ENCODE measurements around the gene MBD2.

DNA sequence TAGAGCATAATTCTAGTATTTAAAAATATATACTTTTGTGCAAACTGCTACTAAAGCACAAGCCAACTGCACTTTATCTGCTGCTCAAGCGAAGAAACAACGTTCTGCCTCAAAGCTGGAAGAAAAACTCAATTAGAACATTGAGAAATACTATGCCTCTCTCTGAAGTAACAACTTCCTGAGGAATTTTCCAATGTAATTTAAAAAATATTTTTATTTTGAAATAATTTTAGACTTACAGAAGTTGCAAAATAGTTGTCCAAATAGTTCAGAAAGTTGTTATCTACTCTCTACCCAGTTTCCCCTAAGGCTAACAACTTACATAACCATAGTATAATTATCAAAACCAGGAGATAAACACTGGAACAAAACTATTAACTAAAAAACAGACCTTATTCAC lies 32.5 kb upstream of the MBD2 start:
- TF ChIP-seq, protein P1, sequence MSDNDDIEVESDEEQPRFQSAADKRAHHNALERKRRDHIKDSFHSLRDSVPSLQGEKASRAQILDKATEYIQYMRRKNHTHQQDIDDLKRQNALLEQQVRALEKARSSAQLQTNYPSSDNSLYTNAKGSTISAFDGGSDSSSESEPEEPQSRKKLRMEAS (IDR thresholded peaks at IDR 0.05), result no peak
- TF ChIP-seq, protein P2, sequence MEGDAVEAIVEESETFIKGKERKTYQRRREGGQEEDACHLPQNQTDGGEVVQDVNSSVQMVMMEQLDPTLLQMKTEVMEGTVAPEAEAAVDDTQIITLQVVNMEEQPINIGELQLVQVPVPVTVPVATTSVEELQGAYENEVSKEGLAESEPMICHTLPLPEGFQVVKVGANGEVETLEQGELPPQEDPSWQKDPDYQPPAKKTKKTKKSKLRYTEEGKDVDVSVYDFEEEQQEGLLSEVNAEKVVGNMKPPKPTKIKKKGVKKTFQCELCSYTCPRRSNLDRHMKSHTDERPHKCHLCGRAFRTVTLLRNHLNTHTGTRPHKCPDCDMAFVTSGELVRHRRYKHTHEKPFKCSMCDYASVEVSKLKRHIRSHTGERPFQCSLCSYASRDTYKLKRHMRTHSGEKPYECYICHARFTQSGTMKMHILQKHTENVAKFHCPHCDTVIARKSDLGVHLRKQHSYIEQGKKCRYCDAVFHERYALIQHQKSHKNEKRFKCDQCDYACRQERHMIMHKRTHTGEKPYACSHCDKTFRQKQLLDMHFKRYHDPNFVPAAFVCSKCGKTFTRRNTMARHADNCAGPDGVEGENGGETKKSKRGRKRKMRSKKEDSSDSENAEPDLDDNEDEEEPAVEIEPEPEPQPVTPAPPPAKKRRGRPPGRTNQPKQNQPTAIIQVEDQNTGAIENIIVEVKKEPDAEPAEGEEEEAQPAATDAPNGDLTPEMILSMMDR (IDR thresholded peaks at IDR 0.05; ENCODE audit: low read depth, low read length, missing input control), result no peak

Data from liver (tissue), 2 donors.